GM18861 (cell line): ENCODE measurements around the gene CCNL1.
"Not testable (repeated sequence)": the region's sequence is repeated elsewhere in the genome, so short reads cannot be mapped to it uniquely, and the experiment has no call there.

Experiments
- ATAC-seq: cut with Tn5 transposase; IDR thresholded peaks from one replicate; pipeline ENCODE4 v1.9.1; 2021; ENCODE audit not compliant: unreplicated experiment

Gene CCNL1

GRCh38 chr3:157172746-157173145 is 12.8 kb upstream of the CCNL1 start:
- no peak for ATAC-seq

GRCh38 chr3:157170861-157171260 is 10.9 kb upstream of the CCNL1 start:
- ATAC-seq = no peak

GRCh38 chr3:157167371-157168042 is 7.6 kb upstream of the CCNL1 start:
- ATAC-seq = no peak

- ATAC-seq = peak; percentile 91
Measured at GRCh38 chr3:157166561-157166960, 6.6 kb upstream of the CCNL1 start.

- ATAC-seq = no peak
Measured at GRCh38 chr3:157166115-157166514, 6.2 kb upstream of the CCNL1 start.

- no peak for ATAC-seq
Measured at GRCh38 chr3:157163217-157163953, 3.4 kb upstream of the CCNL1 start.

GRCh38 chr3:157162620-157163019 is 2.7 kb upstream of the CCNL1 start:
- not testable (repeated sequence) for ATAC-seq

- ATAC-seq = peak; percentile 24
Measured at GRCh38 chr3:157160658-157161424, 894 bp upstream of the CCNL1 start.

- peak; percentile 23 for ATAC-seq
Measured at GRCh38 chr3:157159037-157159761, 748 bp downstream of the CCNL1 start.

GRCh38 chr3:157157836-157158235 is 2.1 kb downstream of the CCNL1 start:
- no peak for ATAC-seq

GRCh38 chr3:157156837-157157635 is 2.9 kb downstream of the CCNL1 start:
- ATAC-seq = no peak

GRCh38 chr3:157155591-157155990 is 4.4 kb downstream of the CCNL1 start:
- no peak for ATAC-seq

- ATAC-seq = no peak
Measured at GRCh38 chr3:157154563-157155330, 5.2 kb downstream of the CCNL1 start.

GRCh38 chr3:157152930-157153329 is 7.0 kb downstream of the CCNL1 start:
- ATAC-seq = no peak

GRCh38 chr3:157152438-157152837 is 7.5 kb downstream of the CCNL1 start:
- ATAC-seq = no peak

GRCh38 chr3:157151627-157152026 is 8.3 kb downstream of the CCNL1 start:
- no peak for ATAC-seq

GRCh38 chr3:157151151-157151550 is 8.8 kb downstream of the CCNL1 start:
- ATAC-seq = no peak

- no peak for ATAC-seq
Measured at GRCh38 chr3:157149136-157149696, 10.7 kb downstream of the CCNL1 start.

GRCh38 chr3:157148196-157148889 is 11.6 kb downstream of the CCNL1 start:
- ATAC-seq = no peak
